Central memory CD8-positive, alpha-beta T cell (primary cell): ENCODE results near the gene DDX31.

ENCODE experiments used
- ATAC-seq: fragments of 150-1000 bp; cut with Tn5 transposase; replicated peaks from 2 replicates; pipeline ENCODE4 v1.10.0; 2022; ENCODE audit warnings: mild to moderate bottlenecking, moderate FRiP score, moderate number of reproducible peaks; ENCODE audit not compliant: poor library complexity, severe bottlenecking; ENCODE audit errors: extremely low read depth
- DNase-seq, 2 donors: peaks; one replicate each; pipeline ENCODE4 v3.0.0; 2021; ENCODE audit warnings: low spot score in 2 of 2
- H3K27ac Mint-ChIP-seq: one replicate; pipeline ENCODE4 v1.8.0; 2022; ENCODE audit warnings: low read depth, mild to moderate bottlenecking, moderate library complexity, mixed read lengths
- H3K27me3 Mint-ChIP-seq: one replicate; pipeline ENCODE4 v1.8.0; 2022; ENCODE audit warnings: mixed read lengths
- H3K36me3 Mint-ChIP-seq: one replicate; pipeline ENCODE4 v1.8.0; 2022; ENCODE audit warnings: mild to moderate bottlenecking, moderate library complexity, mixed read lengths; ENCODE audit not compliant: insufficient read depth
- H3K4me1 Mint-ChIP-seq: one replicate; pipeline ENCODE4 v1.8.0; 2022; ENCODE audit warnings: mixed read lengths
- H3K4me3 Mint-ChIP-seq: one replicate; pipeline ENCODE4 v1.8.0; 2022; ENCODE audit warnings: mild to moderate bottlenecking, moderate library complexity, mixed read lengths
- H3K9me3 Mint-ChIP-seq: one replicate; pipeline ENCODE4 v1.8.0; 2022; ENCODE audit warnings: mixed read lengths

Gene DDX31

GRCh38 chr9:132645306-132645705, 24.5 kb downstream of the DDX31 start:
- no peak for DNase-seq
- Mint-ChIP-seq H3K36me3 (peaks cover 40% of the 10 kb centered on the region), H3K4me3 (no peak overlapping the region), H3K9me3 (no peaks in the 10 kb centered on the region), H3K27ac (no peak overlapping the region), H3K4me1 (no peaks in the 10 kb centered on the region), H3K27me3 (no peaks in the 10 kb centered on the region)
- no peak for ATAC-seq

GRCh38 chr9:132644251-132644650, 25.5 kb downstream of the DDX31 start:
- Mint-ChIP-seq H3K27me3 (no peaks in the 10 kb centered on the region), H3K27ac (no peak overlapping the region), H3K36me3 (peaks cover 46% of the 10 kb centered on the region), H3K4me3 (no peak overlapping the region), H3K4me1 (no peaks in the 10 kb centered on the region), H3K9me3 (no peaks in the 10 kb centered on the region)
- no peak for ATAC-seq
- no peak for DNase-seq

GRCh38 chr9:132641216-132641615, 28.6 kb downstream of the DDX31 start:
- Mint-ChIP-seq H3K4me3 (no peak overlapping the region), H3K36me3 (peaks cover 30% of the 10 kb centered on the region), H3K4me1 (no peaks in the 10 kb centered on the region), H3K9me3 (no peaks in the 10 kb centered on the region), H3K27ac (peak overlapping the region; percentile 13), H3K27me3 (no peaks in the 10 kb centered on the region)
- ATAC-seq: no peak
- DNase-seq: no peak

- Mint-ChIP-seq H3K27me3 (no peaks in the 10 kb centered on the region), H3K36me3 (peaks cover 22% of the 10 kb centered on the region), H3K9me3 (no peaks in the 10 kb centered on the region), H3K27ac (no peak overlapping the region), H3K4me3 (no peak overlapping the region), H3K4me1 (no peaks in the 10 kb centered on the region)
- ATAC-seq (no peak), DNase-seq (no peak)
Observed at GRCh38 chr9:132639322-132639721, 30.5 kb downstream of the DDX31 start.

- H3K27ac Mint-ChIP-seq: no peak overlapping the region
- DNase-seq (no peak), ATAC-seq (no peak)
- peaks cover 18% of the 10 kb centered on the region for H3K36me3 Mint-ChIP-seq
- H3K4me3 Mint-ChIP-seq: no peak overlapping the region
- H3K9me3 Mint-ChIP-seq: no peaks in the 10 kb centered on the region
- no peaks in the 10 kb centered on the region for H3K27me3 Mint-ChIP-seq
- no peaks in the 10 kb centered on the region for H3K4me1 Mint-ChIP-seq
Observed at GRCh38 chr9:132638240-132638639, 31.5 kb downstream of the DDX31 start.

- no peak for DNase-seq
- H3K4me3 Mint-ChIP-seq: no peak overlapping the region
- H3K4me1 Mint-ChIP-seq: no peaks in the 10 kb centered on the region
- H3K9me3 Mint-ChIP-seq: no peaks in the 10 kb centered on the region
- ATAC-seq: no peak
- no peak overlapping the region for H3K27ac Mint-ChIP-seq
- no peaks in the 10 kb centered on the region for H3K27me3 Mint-ChIP-seq
- H3K36me3 Mint-ChIP-seq: peaks cover 15% of the 10 kb centered on the region
Observed at GRCh38 chr9:132637801-132638200, 32.0 kb downstream of the DDX31 start.

- Mint-ChIP-seq H3K36me3 (peaks cover 12% of the 10 kb centered on the region), H3K27me3 (no peaks in the 10 kb centered on the region), H3K4me1 (no peaks in the 10 kb centered on the region), H3K27ac (no peak overlapping the region), H3K4me3 (no peak overlapping the region), H3K9me3 (no peaks in the 10 kb centered on the region)
- DNase-seq (no peak), ATAC-seq (no peak)
Observed at GRCh38 chr9:132637351-132637750, 32.4 kb downstream of the DDX31 start.

- H3K36me3 Mint-ChIP-seq: peaks cover 13% of the 10 kb centered on the region
- no peak for ATAC-seq
- H3K9me3 Mint-ChIP-seq: no peaks in the 10 kb centered on the region
Observed at GRCh38 chr9:132634327-132634726, 35.5 kb downstream of the DDX31 start.

GRCh38 chr9:132632413-132633129, 37.2 kb downstream of the DDX31 start:
- no peak for DNase-seq
- peaks cover 27% of the 10 kb centered on the region for H3K36me3 Mint-ChIP-seq
- no peak overlapping the region for H3K27ac Mint-ChIP-seq
- H3K9me3 Mint-ChIP-seq: no peaks in the 10 kb centered on the region
- no peaks in the 10 kb centered on the region for H3K4me1 Mint-ChIP-seq
- H3K4me3 Mint-ChIP-seq: no peak overlapping the region
- ATAC-seq: no peak
- no peaks in the 10 kb centered on the region for H3K27me3 Mint-ChIP-seq

More at GRCh38 chr9:132634327-132634726, 35.5 kb downstream of the DDX31 start:
- Mint-ChIP-seq H3K4me1 (no peaks in the 10 kb centered on the region), H3K4me3 (no peak overlapping the region), H3K27ac (no peak overlapping the region), H3K27me3 (no peaks in the 10 kb centered on the region)
- DNase-seq: no peak

- DNase-seq (no peak), ATAC-seq (no peak)
- no peak overlapping the region for H3K4me3 Mint-ChIP-seq
- H3K36me3 Mint-ChIP-seq: peaks cover 28% of the 10 kb centered on the region
- H3K27ac Mint-ChIP-seq: no peak overlapping the region
- H3K4me1 Mint-ChIP-seq: no peaks in the 10 kb centered on the region
- H3K9me3 Mint-ChIP-seq: no peaks in the 10 kb centered on the region
- H3K27me3 Mint-ChIP-seq: no peaks in the 10 kb centered on the region
Observed at GRCh38 chr9:132631685-132632084, 38.1 kb downstream of the DDX31 start.

- DNase-seq (no peak), ATAC-seq (no peak)
- H3K27me3 Mint-ChIP-seq: no peaks in the 10 kb centered on the region
- H3K27ac Mint-ChIP-seq: no peak overlapping the region
- H3K9me3 Mint-ChIP-seq: no peaks in the 10 kb centered on the region
- H3K4me3 Mint-ChIP-seq: no peak overlapping the region
- peaks cover 30% of the 10 kb centered on the region for H3K36me3 Mint-ChIP-seq
- no peaks in the 10 kb centered on the region for H3K4me1 Mint-ChIP-seq
Observed at GRCh38 chr9:132631280-132631679, 38.5 kb downstream of the DDX31 start.

GRCh38 chr9:132630811-132631210, 39.0 kb downstream of the DDX31 start:
- Mint-ChIP-seq H3K27me3 (no peaks in the 10 kb centered on the region), H3K4me3 (no peak overlapping the region), H3K36me3 (peaks cover 31% of the 10 kb centered on the region), H3K4me1 (no peaks in the 10 kb centered on the region), H3K9me3 (no peaks in the 10 kb centered on the region), H3K27ac (no peak overlapping the region)
- DNase-seq (no peak), ATAC-seq (no peak)

GRCh38 chr9:132630116-132630515, 39.7 kb downstream of the DDX31 start:
- no peak for ATAC-seq

More at GRCh38 chr9:132630116-132630515, 39.7 kb downstream of the DDX31 start:
- Mint-ChIP-seq H3K4me1 (no peaks in the 10 kb centered on the region), H3K27ac (no peak overlapping the region), H3K36me3 (peaks cover 37% of the 10 kb centered on the region), H3K4me3 (no peak overlapping the region), H3K9me3 (no peaks in the 10 kb centered on the region), H3K27me3 (no peaks in the 10 kb centered on the region)
- DNase-seq: no peak
